Stimulated activated CD4-positive, alpha-beta T cell treated with anti-CD3 and anti-CD28 coated beads, Interleukin-1b, Interleukin-23, amount 100 ng/mL, for 1 hour (primary cell): Measurements from ENCODE around the gene PEAK3.
"Not testable (repeated sequence)": the region's sequence is repeated elsewhere in the genome, so short reads cannot be mapped to it uniquely, and the experiment has no call there.

ENCODE experiments used
- DNase-seq, 2 donors: peaks; one replicate each; pipeline ENCODE4 v3.0.0-alpha.2; 2020; ENCODE audit warnings: low read depth in 2 of 2

Gene PEAK3

DNA sequence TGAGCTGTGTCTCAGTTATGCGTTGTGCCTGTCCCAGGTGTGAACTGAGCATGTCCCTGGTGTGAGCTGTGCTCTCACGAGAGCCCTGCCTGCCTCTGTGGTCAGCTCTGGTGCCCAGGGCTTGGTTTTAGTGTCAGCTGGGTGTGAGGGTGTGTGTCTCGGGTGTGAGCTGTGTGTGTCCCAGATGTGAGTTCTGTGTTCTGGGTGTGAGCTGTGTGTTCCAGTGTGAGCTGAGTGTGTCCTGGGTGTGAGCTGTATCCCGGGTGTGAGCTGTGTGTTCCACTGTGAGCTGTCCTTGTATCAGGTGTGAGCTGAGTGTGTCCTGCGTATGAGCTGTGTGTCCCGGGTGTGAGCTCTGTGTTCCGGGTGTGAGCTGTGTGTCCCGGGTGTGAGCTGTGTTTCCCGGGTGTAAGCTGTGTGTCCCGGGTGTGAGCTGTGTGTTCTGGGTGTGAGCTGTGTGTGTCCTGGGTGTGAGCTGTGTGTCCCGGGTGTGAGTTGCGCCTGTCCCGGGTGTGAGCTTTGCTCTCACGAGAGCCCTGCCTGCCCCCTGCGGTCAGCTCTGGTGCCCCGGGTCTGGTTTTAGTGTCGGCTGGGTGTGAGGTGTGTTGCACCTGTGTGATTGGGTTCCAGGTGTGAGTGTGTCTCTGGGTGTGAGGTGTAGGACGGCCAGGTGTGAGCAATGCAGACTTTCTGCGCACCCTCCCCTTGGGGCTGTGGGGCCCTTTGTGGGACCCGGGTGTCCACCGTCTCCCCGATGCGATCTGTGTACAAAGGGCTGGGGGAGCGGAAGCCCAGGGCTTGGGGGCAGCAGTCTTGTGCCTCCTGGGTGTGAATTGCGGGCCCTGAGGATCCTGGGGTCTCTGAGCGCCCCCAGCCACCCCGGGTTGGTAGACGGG lies 7.1 kb upstream of the PEAK3 start:
- DNase-seq = no peak

DNA sequence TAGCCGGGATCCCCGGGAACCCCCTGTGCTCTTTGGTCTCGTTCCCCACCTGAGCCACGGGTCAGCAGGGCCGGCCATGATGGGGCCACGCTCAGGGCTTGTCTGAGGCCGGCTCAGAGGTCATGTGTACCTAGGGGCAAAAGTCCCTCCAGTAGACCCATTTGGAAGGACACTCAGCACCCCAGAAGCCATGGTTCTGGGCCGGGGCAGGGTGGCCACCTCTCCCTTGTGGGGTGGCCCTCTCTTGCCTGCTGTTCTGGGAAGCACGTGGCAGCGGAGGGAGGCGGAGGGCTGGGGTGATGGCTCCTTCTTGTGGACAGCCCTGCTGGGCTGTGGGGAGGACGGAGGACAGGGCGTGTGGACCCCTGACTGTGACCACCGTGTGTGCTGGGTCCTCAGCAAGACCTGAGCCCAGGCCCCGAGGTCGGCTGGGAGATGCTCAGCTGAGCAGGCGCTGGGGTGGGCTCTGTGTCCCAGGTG lies 6.4 kb upstream of the PEAK3 start:
- DNase-seq = no peak

DNA sequence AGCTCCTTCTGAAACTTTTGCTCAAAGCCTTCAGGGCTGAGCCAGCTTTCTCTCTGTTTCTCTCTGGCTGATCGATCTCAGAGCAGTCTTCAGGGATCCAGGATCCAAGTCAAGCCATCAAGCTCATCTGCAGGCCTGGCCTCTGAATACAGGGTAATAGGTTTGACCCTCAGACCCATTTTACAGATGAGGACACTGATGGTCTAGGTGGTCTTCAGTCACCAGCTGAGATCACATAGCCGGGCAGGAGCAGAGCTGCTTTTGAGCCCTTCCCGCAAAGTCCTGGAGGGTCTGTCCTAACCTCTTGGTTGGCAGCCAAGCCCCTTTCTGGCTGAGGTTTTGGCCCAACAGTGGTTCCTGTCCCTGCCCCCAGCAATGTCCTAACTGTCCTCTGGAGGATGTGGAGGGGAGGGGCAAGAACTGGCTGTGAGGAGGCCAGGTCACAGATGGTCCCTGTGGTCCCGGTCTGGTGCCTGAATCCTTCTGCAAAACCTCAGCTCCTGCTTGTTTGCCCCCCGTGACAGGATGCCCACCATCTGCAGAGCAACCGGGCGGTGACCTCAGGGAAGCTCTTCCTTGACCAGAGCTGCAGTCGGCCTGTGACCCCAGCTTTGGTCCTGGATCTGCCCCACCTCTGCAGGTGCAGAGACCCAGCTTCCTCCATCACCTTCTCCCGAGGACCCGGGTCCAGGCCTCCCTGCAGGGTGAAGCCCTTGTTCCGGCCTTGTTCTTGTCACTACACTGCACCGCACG lies 5.8 kb upstream of the PEAK3 start:
- no peak for DNase-seq

DNA sequence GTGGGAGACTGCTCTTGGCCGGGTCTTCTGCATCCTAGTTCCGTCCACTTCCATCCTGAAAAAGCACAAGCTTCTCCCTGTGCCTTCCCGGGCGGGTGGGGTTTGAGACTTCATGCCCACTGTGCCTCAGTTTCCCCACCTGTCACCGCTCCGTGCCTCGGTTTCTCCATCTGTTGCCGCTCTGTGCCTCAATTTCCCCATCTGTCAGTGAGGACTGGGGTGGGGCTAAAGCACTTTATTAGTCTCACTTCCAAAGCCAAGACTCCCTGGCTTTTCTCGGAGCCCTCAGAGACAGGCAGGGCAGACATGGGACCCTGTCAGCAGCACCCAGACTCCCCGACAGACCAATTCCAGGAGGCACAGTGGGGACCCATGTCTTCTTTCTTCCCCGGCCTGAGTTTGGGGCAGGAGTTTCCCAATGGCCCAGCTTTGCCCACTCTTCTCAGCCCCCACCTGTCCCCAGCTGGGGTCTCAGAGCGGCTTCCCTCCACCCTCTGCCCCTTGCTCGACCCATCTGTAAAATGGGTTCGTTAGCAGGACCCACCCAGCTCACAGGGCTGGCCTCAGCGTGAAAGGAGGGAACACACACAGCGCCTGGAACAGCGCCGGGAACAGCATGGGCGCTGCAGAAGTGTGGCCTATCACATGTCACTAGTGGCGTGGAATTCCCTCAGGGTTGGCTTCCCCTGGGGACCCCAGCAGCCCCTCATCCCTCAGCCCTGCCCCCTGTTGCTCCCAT lies 4.6 kb upstream of the PEAK3 start:
- DNase-seq = no peak

DNA sequence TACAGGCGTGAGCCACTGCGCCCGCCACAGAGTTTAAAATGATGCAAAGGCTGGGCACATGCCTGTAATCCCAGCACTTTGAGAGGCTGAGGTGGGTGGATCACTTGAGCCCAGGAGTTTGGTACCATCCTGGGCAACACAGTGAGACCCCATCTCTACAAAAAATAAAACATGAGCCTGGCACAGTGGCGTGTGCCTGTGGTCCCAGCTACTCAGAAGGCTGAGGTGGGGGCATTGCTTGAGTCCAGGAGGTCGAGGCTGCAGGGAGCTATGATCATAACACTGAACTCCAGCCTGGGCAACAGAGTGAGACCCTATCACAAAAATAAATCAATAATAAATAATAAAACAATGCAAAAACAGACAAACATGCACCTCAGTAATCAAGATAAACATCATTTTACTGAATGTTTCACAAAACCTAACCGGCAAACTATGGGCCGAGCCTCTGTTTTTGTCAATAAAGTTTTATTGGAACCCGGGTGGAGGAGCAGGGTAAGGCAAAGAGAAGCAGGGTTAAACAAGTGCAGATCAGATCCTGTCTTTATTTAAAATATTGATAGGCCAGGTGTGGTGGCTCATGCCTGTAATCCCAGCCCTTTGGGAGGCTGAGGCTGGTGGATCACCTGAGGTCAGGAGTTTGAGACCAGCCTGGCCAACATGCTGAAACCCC lies 2.0 kb upstream of the PEAK3 start:
- no peak for DNase-seq

DNA sequence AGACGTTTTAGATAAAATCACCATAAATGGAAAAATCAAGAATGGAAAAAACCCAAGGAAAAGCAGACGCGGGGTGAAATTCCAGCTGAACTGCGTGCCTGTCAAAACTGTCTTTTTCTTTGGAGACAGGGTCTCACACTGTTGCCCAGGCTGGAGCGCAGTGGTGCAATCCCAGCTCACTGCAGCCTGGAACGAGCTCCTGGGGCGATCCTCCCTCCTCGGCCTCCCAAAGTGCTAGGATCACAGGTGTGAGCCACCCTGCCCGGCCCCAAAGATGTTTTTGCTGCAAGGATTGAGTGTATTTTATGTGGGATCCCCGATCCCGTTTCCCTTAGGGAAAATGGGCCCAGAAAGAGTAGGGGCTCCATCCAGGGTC lies 875 bp upstream of the PEAK3 start:
- no peak for DNase-seq

DNA sequence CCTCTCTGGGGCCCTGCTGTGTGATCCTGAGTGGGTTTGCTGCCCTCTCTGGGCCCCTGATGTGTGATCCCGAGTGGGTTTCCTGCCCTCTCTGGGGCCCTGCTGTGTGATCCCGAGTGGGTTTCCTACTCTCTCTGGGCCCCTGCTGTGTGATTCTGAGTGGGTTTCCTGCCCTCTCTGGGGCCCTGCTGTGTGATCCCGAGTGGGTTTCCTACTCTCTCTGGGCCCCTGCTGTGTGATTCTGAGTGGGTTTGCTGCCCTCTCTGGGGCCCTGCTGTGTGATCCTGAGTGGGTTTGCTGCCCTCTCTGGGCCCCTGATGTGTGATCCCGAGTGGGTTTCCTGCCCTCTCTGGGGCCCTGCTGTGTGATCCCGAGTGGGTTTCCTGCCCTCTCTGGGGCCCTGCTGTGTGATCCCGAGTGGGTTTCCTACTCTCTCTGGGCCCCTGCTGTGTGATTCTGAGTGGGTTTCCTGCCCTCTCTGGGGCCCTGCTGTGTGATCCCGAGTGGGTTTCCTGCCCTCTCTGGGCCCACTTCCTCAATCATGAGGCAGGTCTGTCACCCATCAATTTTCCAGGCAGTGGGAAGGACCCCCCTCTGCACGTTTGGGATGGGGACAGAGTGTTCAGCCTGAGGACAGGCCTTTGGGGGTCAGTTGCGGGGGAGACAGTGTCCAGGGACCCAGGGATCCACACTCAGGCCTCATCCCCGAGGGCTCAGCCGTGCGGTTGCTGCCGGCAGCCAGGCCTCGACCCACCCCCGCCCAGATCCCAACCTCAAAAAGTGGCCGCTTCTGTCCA lies 512 bp downstream of the PEAK3 start:
- not testable (repeated sequence) for DNase-seq

DNA sequence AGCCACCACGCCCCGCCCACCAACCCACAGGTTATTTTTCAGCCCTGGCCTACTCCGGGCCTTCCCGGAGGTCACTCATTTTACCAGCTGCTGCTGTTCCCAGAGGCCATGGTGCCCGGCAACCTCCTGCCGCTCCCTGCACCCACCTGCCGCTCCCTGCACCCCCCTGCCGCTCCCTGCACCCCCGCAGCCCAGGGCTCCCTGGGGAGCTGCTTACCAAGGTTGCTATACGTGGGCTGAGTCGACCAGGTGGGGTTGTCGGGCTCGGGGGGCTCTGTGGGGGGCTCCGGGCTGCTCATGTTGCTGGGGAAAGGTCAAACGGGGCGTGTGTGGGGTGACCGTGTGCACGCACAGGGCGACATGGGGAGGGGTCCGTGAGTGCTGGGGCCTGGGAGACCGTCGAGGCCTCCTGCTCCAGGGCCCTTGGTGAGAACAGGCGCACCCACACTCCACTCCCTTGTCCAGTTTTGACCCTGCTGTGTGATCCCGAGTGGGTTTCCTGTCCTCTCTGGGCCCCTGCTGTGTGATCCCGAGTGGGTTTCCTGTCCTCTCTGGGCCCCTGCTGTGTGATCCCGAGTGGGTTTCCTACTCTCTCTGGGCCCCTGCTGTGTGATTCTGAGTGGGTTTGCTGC lies 1.2 kb downstream of the PEAK3 start:
- no peak for DNase-seq

DNA sequence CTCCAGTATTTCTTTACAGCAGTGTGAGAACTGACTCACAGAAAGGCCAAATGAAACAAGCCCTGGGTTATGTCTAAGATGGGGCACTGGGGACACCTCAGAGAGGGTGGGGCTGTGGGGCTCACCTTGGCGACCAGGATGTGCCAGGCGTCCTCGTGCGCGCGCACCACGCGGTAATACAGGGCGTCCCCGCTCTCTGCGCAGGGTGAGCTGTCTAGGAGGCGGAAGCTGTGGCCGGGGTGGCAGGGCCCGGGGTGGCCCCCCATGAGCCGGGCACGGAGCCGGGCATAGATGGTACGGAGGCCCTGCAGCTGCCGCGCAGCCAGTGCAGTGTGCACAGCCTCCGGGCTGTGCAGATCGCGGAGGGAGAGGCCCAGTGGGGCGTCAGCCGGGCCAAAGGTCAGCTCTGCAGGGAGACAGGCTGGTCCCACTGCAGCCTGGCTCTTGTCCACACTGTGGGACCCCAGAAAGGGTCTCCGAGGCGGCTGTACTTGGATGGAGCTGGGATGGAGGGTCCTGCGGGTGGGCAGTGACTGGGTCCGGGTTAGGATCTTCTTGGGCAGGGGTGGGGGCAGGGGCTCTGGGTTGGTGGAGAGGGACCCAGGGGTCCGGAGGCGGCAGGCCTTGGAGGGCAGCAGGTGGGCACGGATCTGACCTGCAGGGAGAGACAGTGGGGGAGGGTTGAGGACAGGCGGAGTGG lies 3.4 kb downstream of the PEAK3 start:
- DNase-seq = no peak

DNA sequence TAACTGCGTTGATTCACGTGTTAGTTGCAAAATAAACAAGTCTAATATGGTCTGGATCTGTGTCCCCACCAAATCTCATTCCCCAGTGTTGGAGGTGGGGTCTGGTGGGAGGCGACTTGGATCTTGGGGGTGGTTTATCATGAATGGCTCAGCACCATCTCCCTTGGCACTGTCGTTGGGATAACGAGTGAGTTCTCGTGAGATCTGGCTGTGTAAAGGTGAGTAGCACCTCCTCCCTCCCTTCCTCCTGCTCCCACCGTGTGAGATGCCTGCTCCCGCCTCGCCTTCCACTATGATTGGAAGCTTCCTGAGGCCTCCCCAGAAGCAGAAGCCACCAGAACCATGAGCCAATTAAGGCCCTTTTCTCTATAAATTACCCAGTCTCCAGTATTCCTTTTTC lies 4.8 kb downstream of the PEAK3 start:
- DNase-seq = no peak

DNA sequence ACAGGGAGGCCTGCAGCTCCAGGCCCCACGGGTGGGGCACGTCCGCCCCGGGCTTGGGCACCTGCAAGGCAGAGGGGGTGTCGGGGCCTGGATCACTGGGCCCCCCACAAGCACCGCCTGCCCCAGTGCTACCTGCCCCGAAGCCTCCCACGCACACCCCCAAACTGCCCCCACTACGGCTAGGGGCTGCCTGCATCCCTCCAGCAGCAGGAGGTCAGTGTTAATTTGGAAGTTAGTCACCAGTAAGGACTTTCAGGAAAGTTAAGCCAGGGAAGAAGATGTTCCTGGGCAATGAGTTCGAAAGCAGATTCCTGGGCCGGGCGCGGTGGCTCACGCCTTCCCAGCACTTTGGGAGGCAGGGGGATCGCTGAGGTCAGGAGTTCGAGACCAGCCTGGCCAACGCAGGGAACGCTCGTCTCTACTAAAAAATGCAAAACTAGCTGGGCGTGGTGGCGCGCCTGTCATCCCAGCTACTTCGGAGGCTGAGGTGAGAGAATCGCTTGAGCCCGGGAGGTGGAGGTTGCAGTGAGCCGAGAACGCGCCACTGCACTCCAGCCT lies 5.5 kb downstream of the PEAK3 start:
- DNase-seq = no peak

DNA sequence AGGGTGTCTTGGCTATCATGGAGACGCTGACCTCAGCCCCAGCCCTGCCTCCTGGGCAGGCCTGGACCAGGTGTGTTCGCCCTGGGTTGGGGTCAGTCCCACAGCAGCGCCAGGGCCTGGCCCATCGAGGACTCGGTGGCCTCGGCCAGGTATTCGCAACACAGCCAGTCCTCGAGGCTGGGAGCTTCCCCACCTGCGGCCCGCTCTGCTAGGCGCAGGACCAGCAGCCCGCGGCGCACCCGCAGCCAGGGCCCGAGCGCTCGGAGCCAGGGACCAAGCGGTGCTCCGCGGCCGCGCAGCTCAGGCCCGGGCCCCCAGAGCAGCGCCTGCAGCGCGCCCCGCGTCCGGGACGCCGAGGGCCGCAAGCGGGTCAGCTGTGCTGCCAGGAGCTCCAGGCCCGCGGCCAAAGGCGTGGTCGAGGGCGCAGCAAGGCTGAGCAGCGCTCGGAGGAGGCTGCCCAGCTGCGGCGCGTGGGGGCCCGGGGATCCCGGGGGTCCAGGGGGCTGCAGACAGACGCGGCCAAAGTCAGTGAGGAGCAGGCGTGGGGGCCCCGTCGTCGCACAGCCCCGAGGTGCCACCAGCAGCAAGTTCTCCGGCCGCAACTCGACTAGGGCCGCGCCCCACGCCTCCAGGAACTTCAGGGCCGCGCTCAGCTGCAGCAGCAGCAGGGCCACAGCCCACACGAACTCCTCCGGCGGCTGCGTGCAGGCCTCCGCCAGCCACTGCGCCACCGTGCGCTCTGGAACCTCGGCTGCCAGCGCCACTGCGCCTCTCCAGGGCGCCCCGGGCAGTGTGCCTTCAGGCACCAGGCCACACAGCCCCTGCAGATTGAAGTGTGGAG lies 6.2 kb downstream of the PEAK3 start:
- DNase-seq = no peak

DNA sequence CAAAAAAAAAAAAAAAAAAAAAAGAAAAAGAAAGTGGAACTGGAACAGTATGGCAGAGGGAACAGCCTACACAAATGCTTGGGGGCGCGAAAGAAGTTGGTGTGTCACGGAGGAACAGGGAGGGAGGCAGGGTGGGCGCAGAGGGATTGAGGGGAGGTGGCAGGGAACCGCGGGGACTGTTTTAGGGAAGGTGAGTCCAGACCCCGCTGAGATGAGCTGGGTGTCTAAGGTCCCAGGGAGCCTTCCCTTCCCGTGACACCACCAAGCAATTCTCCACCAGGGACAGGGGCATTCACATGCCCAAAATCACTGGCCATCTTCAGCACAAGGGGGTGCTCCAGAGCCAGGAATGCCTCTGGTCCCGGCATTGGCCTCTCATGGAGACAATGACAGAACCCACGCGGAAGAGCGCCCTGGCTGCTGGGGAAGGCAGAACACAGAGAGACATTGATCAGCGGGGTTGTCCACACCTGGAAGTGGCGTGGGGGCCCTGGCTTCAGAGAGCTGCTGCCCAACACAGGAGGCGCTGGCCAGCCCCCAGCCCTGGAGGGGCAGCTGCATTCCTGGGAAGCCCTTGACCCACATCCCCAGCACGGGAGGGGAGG lies 6.9 kb downstream of the PEAK3 start:
- DNase-seq = no peak

DNA sequence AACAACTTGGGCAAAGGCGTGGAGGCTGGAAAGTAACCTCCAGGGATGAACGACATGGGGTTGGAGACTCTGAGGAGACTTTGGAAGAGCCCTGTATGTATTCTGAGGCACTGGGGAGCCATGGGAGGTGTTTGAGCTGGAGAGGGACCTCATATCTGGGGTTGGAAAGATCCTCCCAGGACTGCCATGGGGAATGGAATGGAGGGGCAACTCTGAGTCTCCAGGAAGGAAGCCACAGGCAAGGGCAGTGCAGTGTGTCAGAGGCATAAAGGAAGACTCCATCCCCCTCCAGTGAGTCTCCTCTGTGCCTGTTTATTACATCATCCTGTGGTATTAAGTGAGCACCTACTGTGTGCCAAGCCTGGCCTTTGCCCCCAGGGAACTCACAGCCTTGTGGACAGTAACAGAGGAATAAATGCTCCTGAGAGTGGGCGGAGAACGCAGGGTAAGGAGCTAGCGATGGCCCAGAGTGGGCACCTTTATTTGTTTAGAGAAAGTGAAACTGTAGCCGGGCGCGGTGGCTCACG lies 7.7 kb downstream of the PEAK3 start:
- DNase-seq = no peak

DNA sequence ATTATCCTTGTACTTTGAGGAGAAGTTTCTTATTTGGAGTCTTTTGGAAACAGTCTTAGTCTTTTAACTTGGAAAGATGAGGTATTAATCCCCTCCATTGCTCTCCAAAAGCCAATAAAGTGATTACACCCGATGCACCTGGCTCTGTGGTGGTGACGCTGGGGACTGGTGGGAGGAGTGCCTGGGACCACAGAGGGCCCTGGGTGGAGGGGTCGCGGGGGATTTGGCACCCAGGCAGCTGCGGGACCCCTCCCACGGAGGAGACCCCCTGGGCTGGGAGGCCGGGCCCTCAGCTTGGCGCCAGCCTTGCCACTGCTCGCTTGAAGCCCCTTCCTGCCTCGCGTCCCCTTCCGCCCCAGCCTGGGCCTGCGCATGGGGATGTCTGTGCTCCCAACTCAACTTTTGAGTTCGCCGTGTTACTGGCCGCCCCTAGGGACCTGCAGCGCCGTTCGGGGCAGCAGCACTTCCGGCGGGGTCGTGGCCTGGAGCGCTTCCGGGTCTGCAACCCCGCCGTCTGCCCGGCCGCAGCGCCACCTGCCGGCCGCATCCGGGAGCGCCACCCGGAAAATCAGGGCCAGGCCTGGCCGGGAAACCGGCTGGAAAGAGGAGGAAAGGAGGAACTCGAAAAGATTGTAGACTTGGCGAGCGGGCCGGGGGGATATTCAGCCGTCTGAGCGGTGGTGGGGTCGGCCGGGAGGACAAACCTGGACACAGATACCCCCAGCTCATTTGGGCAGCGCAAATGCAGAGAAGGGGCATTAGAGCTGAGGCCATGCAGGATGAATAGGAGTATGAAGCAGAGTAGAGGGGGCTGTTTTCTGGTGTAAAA lies 8.4 kb downstream of the PEAK3 start:
- DNase-seq = peak; percentile 45 to 59

DNA sequence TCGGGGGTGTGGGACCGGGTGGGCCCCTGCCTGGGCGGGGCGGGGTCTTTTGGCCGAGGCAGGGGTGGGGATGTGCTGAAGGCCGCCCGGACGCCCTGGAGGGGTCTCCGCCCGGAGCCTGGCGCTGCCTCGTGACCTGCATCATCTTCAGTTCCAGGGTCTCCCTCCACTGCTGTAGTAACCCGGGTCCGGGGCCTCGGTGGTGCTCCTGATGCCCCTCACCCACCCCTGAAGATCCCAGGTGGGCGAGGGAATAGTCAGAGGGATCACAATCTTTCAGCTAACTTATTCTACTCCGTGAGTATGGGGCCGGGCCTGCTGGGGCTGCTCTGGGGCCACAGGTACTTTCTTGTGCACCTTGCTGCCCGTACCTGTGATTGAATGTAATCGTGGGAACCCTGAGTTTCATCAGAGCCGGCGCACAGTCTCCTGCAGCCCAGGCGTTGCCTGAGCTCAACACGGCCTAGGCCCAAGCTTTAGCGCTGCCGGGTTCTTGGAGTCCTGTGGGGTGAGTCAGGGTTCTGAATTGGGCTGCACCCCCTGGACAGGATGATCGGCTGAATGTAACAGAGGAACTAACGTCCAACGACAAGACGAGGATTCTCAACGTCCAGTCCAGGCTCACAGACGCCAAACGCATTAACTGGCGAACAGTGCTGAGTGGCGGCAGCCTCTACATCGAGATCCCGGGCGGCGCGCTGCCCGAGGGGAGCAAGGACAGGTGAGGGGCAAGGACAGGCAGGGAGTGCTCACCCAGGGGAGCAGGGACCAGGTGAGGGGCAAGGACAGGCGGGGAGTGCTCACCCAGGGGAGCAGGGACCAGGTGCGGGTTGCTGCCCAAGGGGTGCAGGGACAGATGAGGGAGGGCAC lies 10.5 kb downstream of the PEAK3 start:
- DNase-seq = no peak
